GM23338 (cell line): ENCODE results near the gene C6orf47. TPM values are rescaled to one million over a fixed set of nuclear protein-coding genes. Genes with fewer than 3 reads are reported as not detected.

Experiments
- ATAC-seq: fragments of 200-7000 bp; cut with Tn5 transposase; 3 replicates; pipeline ENCODE4 v1.9.1; 2020
- DNase-seq: peaks from one replicate; pipeline ENCODE4 v3.0.0-alpha.2; 2015; ENCODE audit warnings: low spot score
- H2AFZ ChIP-seq: fragments of 200-600 bp; sonication (generic); 2 replicates; pipeline ENCODE4 v1.8.0; 2016; ENCODE audit warnings: antibody characterized with exemption, mild to moderate bottlenecking, moderate library complexity
- H3F3A ChIP-seq: fragments of 200-600 bp; sonication (generic); replicated peaks from 2 replicates; pipeline ENCODE4 v1.8.0; 2017; ENCODE audit warnings: antibody characterized with exemption, mixed run types, low read depth
- H3K27ac ChIP-seq: fragments of 200-600 bp; sonication (generic); 2 replicates; pipeline ENCODE4 v1.6.1; 2016; ENCODE audit warnings: low read depth
- H3K27me3 ChIP-seq: fragments of 200-600 bp; sonication (generic); 2 replicates; pipeline ENCODE4 v1.8.0; 2016; ENCODE audit warnings: mild to moderate bottlenecking, mixed run types, moderate library complexity; ENCODE audit not compliant: insufficient read depth
- H3K36me3 ChIP-seq: fragments of 200-600 bp; sonication (generic); 2 replicates; pipeline ENCODE4 v1.8.0; 2016; ENCODE audit warnings: mild to moderate bottlenecking; ENCODE audit not compliant: insufficient read depth
- H3K4me1 ChIP-seq: fragments of 200-600 bp; sonication (generic); 2 replicates; pipeline ENCODE4 v1.8.0; 2016; ENCODE audit warnings: mild to moderate bottlenecking, moderate library complexity; ENCODE audit not compliant: insufficient read depth
- H3K4me2 ChIP-seq: fragments of 200-600 bp; sonication (generic); 2 replicates; pipeline ENCODE4 v1.7.1; 2017; ENCODE audit warnings: mixed run types
- H3K4me3 ChIP-seq: fragments of 200-600 bp; sonication (generic); 2 replicates; pipeline ENCODE4 v1.6.1; 2016; ENCODE audit warnings: mixed run types
- H3K79me2 ChIP-seq: fragments of 200-600 bp; sonication (generic); replicated peaks from 2 replicates; pipeline ENCODE4 v1.8.0; 2017; ENCODE audit warnings: mild to moderate bottlenecking; ENCODE audit not compliant: insufficient read depth
- H3K9me2 ChIP-seq: fragments of 200-600 bp; sonication (generic); 2 replicates; pipeline ENCODE4 v1.8.0; 2017; ENCODE audit not compliant: insufficient read depth
- H4K20me1 ChIP-seq: fragments of 200-600 bp; sonication (generic); replicated peaks from 2 replicates; pipeline ENCODE4 v1.8.0; 2017; ENCODE audit warnings: mild to moderate bottlenecking; ENCODE audit not compliant: insufficient read depth
- H3K27ac Mint-ChIP-seq: 2 replicates; pipeline ENCODE4 v1.8.0; 2020; ENCODE audit warnings: inconsistent platforms, mild to moderate bottlenecking, moderate library complexity, mixed read lengths
- H3K27me3 Mint-ChIP-seq: 3 replicates; pipeline ENCODE4 v1.8.0; 2022; ENCODE audit warnings: low read depth, mild to moderate bottlenecking, moderate library complexity, mixed read lengths, inconsistent platforms; ENCODE audit not compliant: insufficient read depth, poor library complexity
- H3K36me3 Mint-ChIP-seq: 3 replicates; pipeline ENCODE4 v1.8.0; 2021; ENCODE audit warnings: low read depth, mild to moderate bottlenecking, inconsistent platforms, moderate library complexity, mixed read lengths
- H3K4me1 Mint-ChIP-seq: 3 replicates; pipeline ENCODE4 v1.8.0; 2020; ENCODE audit warnings: mild to moderate bottlenecking, inconsistent platforms, mixed read lengths
- H3K4me3 Mint-ChIP-seq: 3 replicates; pipeline ENCODE4 v1.8.0; 2021; ENCODE audit warnings: moderate library complexity, mild to moderate bottlenecking, inconsistent platforms, mixed read lengths
- H3K9me3 Mint-ChIP-seq: 3 replicates; pipeline ENCODE4 v1.8.0; 2020; ENCODE audit warnings: moderate library complexity, mild to moderate bottlenecking, inconsistent platforms, mixed read lengths
- CREB1 ChIP-seq: fragments of 250-450 bp; sonication (Bioruptor Pico); IDR thresholded peaks from 2 replicates; pipeline ENCODE4 v1.5.0; 2020; ENCODE audit warnings: low read depth, mild to moderate bottlenecking, moderate library complexity
- EZH2 ChIP-seq: fragments of 200-600 bp; sonication (generic); IDR thresholded peaks from one replicate; pipeline ENCODE4 v1.8.0; 2017; ENCODE audit warnings: antibody characterized with exemption, mild to moderate bottlenecking, low read depth; ENCODE audit not compliant: unreplicated experiment
- EZH2phosphoT487 ChIP-seq: fragments of 200-600 bp; sonication (generic); IDR thresholded peaks from one replicate; pipeline ENCODE4 v1.8.1; 2018; ENCODE audit warnings: antibody characterized with exemption; ENCODE audit not compliant: unreplicated experiment
- JUNB ChIP-seq: IDR thresholded peaks from one replicate; pipeline ENCODE4 v1.6.1; 2016; ENCODE audit warnings: antibody characterized with exemption; ENCODE audit not compliant: unreplicated experiment
- NANOG ChIP-seq: IDR thresholded peaks from 2 replicates; pipeline ENCODE4 v1.6.1; 2016; ENCODE audit warnings: antibody characterized with exemption, borderline replicate concordance
- POLR2AphosphoS5 ChIP-seq: IDR thresholded peaks from 2 replicates; pipeline ENCODE4 v1.6.1; 2016; ENCODE audit warnings: antibody characterized with exemption, low read depth
- STAT1 ChIP-seq: IDR thresholded peaks from one replicate; pipeline ENCODE4 v1.6.1; 2016; ENCODE audit warnings: antibody characterized with exemption; ENCODE audit not compliant: unreplicated experiment
- ZNF114 ChIP-seq: fragments of 250-450 bp; sonication (Bioruptor Pico); IDR thresholded peaks from 2 replicates; pipeline ENCODE4 v1.5.0; 2020; ENCODE audit warnings: mild to moderate bottlenecking, moderate library complexity
- ZNF331 ChIP-seq: fragments of 250-450 bp; sonication (Bioruptor Pico); IDR thresholded peaks from 2 replicates; pipeline ENCODE4 v1.5.0; 2020; ENCODE audit warnings: low read depth, mild to moderate bottlenecking, moderate library complexity
- polyA plus RNA-seq: library from polyadenylated mRNA; unstranded; fragments of >200 nt; fragmentation: Nextera tagmentation; extraction: Ambion mirVana; gene quantifications from 2 replicates; pipeline ENCODE4 v1.2.1, GENCODE V29; 2016
- total RNA-seq: library from RNA; depleted of rRNA; stranded (reverse); fragments of >200 nt; shearing (Covaris generic); gene quantifications from 2 replicates; pipeline ENCODE4 v1.2.3, GENCODE V29; 2014
- TF ChIP-seq, protein P1 (sequence below), 2 experiments: fragments of 200-600 bp in 1 of 2; sonication (generic) in 1 of 2; conservative IDR thresholded peaks; 2 replicates each; pipeline versions ENCODE4 v1.5.1 to v1.6.1; 2016 to 2017; ENCODE audit warnings: antibody characterized with exemption in 2 of 2, low read depth in 2 of 2, mild to moderate bottlenecking in 2 of 2, moderate library complexity in 1 of 2
- TF ChIP-seq, protein P2 (sequence below): fragments of 250-450 bp; sonication (Bioruptor Pico); IDR thresholded peaks from 2 replicates; pipeline ENCODE4 v1.5.0; 2020; ENCODE audit warnings: mild to moderate bottlenecking, moderate library complexity
- TF ChIP-seq, protein P3 (sequence below): IDR thresholded peaks from one replicate; pipeline ENCODE4 v1.6.1; 2018; ENCODE audit warnings: antibody characterized with exemption; ENCODE audit not compliant: unreplicated experiment
- TF ChIP-seq, protein P4 (sequence below): IDR thresholded peaks from 2 replicates; pipeline ENCODE4 v1.6.1; 2016; ENCODE audit warnings: antibody characterized with exemption

The C6orf47 gene
- total and polyA plus RNA-seq, 2 experiments from 2014 or later: 9.4 to 12.8 TPM

DNA sequence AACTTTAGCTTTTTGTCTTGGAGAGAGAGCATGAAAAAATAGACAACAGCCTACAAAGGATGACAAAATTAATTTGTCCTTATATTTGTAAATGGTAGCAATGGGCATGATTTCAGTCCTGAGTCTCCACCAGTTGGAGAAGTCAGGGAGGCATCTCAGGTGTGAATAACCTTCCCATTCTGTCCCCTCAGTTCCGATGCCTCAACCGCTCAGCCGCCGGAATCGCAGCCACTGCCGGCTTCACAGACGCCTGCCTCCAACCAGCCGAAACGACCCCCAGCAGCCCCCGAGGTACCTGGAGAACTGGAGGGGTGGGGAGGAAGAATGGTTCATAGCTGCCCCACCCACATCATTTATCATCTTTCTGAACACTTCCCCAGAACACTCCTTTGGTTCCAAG is 36.5 kb downstream of the C6orf47 start:
- Mint-ChIP-seq H3K27ac (no peak overlapping the region), H3K27me3 (peaks cover 24% of the 10 kb centered on the region), H3K4me3 (no peak overlapping the region), H3K9me3 (peaks cover 6% of the 10 kb centered on the region), H3K36me3 (peaks cover 86% of the 10 kb centered on the region), H3K4me1 (peaks cover 9% of the 10 kb centered on the region)
- peaks cover 15% of the 10 kb centered on the region for H3K4me1 ChIP-seq
- H3K27me3 ChIP-seq: no peaks in the 10 kb centered on the region
- DNase-seq (no peak), ATAC-seq (no peak)
- H4K20me1 ChIP-seq: peaks cover 52% of the 10 kb centered on the region
- no peaks in the 10 kb centered on the region for H3K9me2 ChIP-seq
- peaks cover 64% of the 10 kb centered on the region for H3K79me2 ChIP-seq
- peaks cover 47% of the 10 kb centered on the region for H3F3A ChIP-seq
- peaks cover 66% of the 10 kb centered on the region for H3K36me3 ChIP-seq
- no peak overlapping the region for H3K4me2 ChIP-seq
- H2AFZ ChIP-seq: no peak overlapping the region
- no peak overlapping the region for H3K4me3 ChIP-seq
- TF ChIP-seq, protein P1, sequence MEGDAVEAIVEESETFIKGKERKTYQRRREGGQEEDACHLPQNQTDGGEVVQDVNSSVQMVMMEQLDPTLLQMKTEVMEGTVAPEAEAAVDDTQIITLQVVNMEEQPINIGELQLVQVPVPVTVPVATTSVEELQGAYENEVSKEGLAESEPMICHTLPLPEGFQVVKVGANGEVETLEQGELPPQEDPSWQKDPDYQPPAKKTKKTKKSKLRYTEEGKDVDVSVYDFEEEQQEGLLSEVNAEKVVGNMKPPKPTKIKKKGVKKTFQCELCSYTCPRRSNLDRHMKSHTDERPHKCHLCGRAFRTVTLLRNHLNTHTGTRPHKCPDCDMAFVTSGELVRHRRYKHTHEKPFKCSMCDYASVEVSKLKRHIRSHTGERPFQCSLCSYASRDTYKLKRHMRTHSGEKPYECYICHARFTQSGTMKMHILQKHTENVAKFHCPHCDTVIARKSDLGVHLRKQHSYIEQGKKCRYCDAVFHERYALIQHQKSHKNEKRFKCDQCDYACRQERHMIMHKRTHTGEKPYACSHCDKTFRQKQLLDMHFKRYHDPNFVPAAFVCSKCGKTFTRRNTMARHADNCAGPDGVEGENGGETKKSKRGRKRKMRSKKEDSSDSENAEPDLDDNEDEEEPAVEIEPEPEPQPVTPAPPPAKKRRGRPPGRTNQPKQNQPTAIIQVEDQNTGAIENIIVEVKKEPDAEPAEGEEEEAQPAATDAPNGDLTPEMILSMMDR (conservative IDR thresholded peaks at IDR 0.05; ENCODE audit: low read depth in 2 of 2): no peak
- TF ChIP-seq, protein P2, sequence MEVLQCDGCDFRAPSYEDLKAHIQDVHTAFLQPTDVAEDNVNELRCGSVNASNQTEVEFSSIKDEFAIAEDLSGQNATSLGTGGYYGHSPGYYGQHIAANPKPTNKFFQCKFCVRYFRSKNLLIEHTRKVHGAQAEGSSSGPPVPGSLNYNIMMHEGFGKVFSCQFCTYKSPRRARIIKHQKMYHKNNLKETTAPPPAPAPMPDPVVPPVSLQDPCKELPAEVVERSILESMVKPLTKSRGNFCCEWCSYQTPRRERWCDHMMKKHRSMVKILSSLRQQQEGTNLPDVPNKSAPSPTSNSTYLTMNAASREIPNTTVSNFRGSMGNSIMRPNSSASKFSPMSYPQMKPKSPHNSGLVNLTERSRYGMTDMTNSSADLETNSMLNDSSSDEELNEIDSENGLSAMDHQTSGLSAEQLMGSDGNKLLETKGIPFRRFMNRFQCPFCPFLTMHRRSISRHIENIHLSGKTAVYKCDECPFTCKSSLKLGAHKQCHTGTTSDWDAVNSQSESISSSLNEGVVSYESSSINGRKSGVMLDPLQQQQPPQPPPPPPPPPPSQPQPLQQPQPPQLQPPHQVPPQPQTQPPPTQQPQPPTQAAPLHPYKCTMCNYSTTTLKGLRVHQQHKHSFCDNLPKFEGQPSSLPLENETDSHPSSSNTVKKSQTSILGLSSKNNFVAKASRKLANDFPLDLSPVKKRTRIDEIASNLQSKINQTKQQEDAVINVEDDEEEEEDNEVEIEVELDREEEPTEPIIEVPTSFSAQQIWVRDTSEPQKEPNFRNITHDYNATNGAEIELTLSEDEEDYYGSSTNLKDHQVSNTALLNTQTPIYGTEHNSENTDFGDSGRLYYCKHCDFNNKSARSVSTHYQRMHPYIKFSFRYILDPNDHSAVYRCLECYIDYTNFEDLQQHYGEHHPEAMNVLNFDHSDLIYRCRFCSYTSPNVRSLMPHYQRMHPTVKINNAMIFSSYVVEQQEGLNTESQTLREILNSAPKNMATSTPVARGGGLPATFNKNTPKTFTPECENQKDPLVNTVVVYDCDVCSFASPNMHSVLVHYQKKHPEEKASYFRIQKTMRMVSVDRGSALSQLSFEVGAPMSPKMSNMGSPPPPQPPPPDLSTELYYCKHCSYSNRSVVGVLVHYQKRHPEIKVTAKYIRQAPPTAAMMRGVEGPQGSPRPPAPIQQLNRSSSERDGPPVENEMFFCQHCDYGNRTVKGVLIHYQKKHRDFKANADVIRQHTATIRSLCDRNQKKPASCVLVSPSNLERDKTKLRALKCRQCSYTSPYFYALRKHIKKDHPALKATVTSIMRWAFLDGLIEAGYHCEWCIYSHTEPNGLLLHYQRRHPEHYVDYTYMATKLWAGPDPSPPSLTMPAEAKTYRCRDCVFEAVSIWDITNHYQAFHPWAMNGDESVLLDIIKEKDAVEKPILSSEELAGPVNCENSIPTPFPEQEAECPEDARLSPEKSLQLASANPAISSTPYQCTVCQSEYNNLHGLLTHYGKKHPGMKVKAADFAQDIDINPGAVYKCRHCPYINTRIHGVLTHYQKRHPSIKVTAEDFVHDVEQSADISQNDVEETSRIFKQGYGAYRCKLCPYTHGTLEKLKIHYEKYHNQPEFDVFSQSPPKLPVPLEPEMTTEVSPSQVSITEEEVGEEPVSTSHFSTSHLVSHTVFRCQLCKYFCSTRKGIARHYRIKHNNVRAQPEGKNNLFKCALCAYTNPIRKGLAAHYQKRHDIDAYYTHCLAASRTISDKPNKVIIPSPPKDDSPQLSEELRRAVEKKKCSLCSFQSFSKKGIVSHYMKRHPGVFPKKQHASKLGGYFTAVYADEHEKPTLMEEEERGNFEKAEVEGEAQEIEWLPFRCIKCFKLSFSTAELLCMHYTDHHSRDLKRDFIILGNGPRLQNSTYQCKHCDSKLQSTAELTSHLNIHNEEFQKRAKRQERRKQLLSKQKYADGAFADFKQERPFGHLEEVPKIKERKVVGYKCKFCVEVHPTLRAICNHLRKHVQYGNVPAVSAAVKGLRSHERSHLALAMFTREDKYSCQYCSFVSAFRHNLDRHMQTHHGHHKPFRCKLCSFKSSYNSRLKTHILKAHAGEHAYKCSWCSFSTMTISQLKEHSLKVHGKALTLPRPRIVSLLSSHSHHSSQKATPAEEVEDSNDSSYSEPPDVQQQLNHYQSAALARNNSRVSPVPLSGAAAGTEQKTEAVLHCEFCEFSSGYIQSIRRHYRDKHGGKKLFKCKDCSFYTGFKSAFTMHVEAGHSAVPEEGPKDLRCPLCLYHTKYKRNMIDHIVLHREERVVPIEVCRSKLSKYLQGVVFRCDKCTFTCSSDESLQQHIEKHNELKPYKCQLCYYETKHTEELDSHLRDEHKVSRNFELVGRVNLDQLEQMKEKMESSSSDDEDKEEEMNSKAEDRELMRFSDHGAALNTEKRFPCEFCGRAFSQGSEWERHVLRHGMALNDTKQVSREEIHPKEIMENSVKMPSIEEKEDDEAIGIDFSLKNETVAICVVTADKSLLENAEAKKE: no peak
- TF ChIP-seq STAT1 (no peak), POLR2AphosphoS5 (no peak), NANOG (no peak), ZNF331 (CRISPR knock-in tag) (no peak), JUNB (no peak), EZH2phosphoT487 (no peak), CREB1 (CRISPR knock-in tag) (no peak), ZNF114 (CRISPR knock-in tag) (no peak), EZH2 (no peak)
- TF ChIP-seq, protein P3, sequence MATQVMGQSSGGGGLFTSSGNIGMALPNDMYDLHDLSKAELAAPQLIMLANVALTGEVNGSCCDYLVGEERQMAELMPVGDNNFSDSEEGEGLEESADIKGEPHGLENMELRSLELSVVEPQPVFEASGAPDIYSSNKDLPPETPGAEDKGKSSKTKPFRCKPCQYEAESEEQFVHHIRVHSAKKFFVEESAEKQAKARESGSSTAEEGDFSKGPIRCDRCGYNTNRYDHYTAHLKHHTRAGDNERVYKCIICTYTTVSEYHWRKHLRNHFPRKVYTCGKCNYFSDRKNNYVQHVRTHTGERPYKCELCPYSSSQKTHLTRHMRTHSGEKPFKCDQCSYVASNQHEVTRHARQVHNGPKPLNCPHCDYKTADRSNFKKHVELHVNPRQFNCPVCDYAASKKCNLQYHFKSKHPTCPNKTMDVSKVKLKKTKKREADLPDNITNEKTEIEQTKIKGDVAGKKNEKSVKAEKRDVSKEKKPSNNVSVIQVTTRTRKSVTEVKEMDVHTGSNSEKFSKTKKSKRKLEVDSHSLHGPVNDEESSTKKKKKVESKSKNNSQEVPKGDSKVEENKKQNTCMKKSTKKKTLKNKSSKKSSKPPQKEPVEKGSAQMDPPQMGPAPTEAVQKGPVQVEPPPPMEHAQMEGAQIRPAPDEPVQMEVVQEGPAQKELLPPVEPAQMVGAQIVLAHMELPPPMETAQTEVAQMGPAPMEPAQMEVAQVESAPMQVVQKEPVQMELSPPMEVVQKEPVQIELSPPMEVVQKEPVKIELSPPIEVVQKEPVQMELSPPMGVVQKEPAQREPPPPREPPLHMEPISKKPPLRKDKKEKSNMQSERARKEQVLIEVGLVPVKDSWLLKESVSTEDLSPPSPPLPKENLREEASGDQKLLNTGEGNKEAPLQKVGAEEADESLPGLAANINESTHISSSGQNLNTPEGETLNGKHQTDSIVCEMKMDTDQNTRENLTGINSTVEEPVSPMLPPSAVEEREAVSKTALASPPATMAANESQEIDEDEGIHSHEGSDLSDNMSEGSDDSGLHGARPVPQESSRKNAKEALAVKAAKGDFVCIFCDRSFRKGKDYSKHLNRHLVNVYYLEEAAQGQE: no peak
- TF ChIP-seq, protein P4, sequence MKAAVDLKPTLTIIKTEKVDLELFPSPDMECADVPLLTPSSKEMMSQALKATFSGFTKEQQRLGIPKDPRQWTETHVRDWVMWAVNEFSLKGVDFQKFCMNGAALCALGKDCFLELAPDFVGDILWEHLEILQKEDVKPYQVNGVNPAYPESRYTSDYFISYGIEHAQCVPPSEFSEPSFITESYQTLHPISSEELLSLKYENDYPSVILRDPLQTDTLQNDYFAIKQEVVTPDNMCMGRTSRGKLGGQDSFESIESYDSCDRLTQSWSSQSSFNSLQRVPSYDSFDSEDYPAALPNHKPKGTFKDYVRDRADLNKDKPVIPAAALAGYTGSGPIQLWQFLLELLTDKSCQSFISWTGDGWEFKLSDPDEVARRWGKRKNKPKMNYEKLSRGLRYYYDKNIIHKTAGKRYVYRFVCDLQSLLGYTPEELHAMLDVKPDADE: no peak
- peak overlapping the region; percentile 66 for H3K27ac ChIP-seq
